GM23338 (cell line): ENCODE results near the gene REG4. TPM values are rescaled to one million over a fixed set of nuclear protein-coding genes. Genes with fewer than 3 reads are reported as not detected.

Experiments
- ATAC-seq: fragments of 200-7000 bp; cut with Tn5 transposase; 3 replicates; pipeline ENCODE4 v1.9.1; 2020
- DNase-seq: peaks from one replicate; pipeline ENCODE4 v3.0.0-alpha.2; 2015; ENCODE audit warnings: low spot score
- H2AFZ ChIP-seq: fragments of 200-600 bp; sonication (generic); 2 replicates; pipeline ENCODE4 v1.8.0; 2016; ENCODE audit warnings: antibody characterized with exemption, mild to moderate bottlenecking, moderate library complexity
- H3F3A ChIP-seq: fragments of 200-600 bp; sonication (generic); replicated peaks from 2 replicates; pipeline ENCODE4 v1.8.0; 2017; ENCODE audit warnings: antibody characterized with exemption, mixed run types, low read depth
- H3K27ac ChIP-seq: fragments of 200-600 bp; sonication (generic); 2 replicates; pipeline ENCODE4 v1.6.1; 2016; ENCODE audit warnings: low read depth
- H3K27me3 ChIP-seq: fragments of 200-600 bp; sonication (generic); 2 replicates; pipeline ENCODE4 v1.8.0; 2016; ENCODE audit warnings: mild to moderate bottlenecking, mixed run types, moderate library complexity; ENCODE audit not compliant: insufficient read depth
- H3K36me3 ChIP-seq: fragments of 200-600 bp; sonication (generic); 2 replicates; pipeline ENCODE4 v1.8.0; 2016; ENCODE audit warnings: mild to moderate bottlenecking; ENCODE audit not compliant: insufficient read depth
- H3K4me1 ChIP-seq: fragments of 200-600 bp; sonication (generic); 2 replicates; pipeline ENCODE4 v1.8.0; 2016; ENCODE audit warnings: mild to moderate bottlenecking, moderate library complexity; ENCODE audit not compliant: insufficient read depth
- H3K4me2 ChIP-seq: fragments of 200-600 bp; sonication (generic); 2 replicates; pipeline ENCODE4 v1.7.1; 2017; ENCODE audit warnings: mixed run types
- H3K4me3 ChIP-seq: fragments of 200-600 bp; sonication (generic); 2 replicates; pipeline ENCODE4 v1.6.1; 2016; ENCODE audit warnings: mixed run types
- H3K79me2 ChIP-seq: fragments of 200-600 bp; sonication (generic); replicated peaks from 2 replicates; pipeline ENCODE4 v1.8.0; 2017; ENCODE audit warnings: mild to moderate bottlenecking; ENCODE audit not compliant: insufficient read depth
- H3K9me2 ChIP-seq: fragments of 200-600 bp; sonication (generic); 2 replicates; pipeline ENCODE4 v1.8.0; 2017; ENCODE audit not compliant: insufficient read depth
- H4K20me1 ChIP-seq: fragments of 200-600 bp; sonication (generic); replicated peaks from 2 replicates; pipeline ENCODE4 v1.8.0; 2017; ENCODE audit warnings: mild to moderate bottlenecking; ENCODE audit not compliant: insufficient read depth
- H3K27ac Mint-ChIP-seq: 2 replicates; pipeline ENCODE4 v1.8.0; 2020; ENCODE audit warnings: inconsistent platforms, mild to moderate bottlenecking, moderate library complexity, mixed read lengths
- H3K27me3 Mint-ChIP-seq: 3 replicates; pipeline ENCODE4 v1.8.0; 2022; ENCODE audit warnings: low read depth, mild to moderate bottlenecking, moderate library complexity, mixed read lengths, inconsistent platforms; ENCODE audit not compliant: insufficient read depth, poor library complexity
- H3K36me3 Mint-ChIP-seq: 3 replicates; pipeline ENCODE4 v1.8.0; 2021; ENCODE audit warnings: low read depth, mild to moderate bottlenecking, inconsistent platforms, moderate library complexity, mixed read lengths
- H3K4me1 Mint-ChIP-seq: 3 replicates; pipeline ENCODE4 v1.8.0; 2020; ENCODE audit warnings: mild to moderate bottlenecking, inconsistent platforms, mixed read lengths
- H3K4me3 Mint-ChIP-seq: 3 replicates; pipeline ENCODE4 v1.8.0; 2021; ENCODE audit warnings: moderate library complexity, mild to moderate bottlenecking, inconsistent platforms, mixed read lengths
- H3K9me3 Mint-ChIP-seq: 3 replicates; pipeline ENCODE4 v1.8.0; 2020; ENCODE audit warnings: moderate library complexity, mild to moderate bottlenecking, inconsistent platforms, mixed read lengths
- CREB1 ChIP-seq: fragments of 250-450 bp; sonication (Bioruptor Pico); IDR thresholded peaks from 2 replicates; pipeline ENCODE4 v1.5.0; 2020; ENCODE audit warnings: low read depth, mild to moderate bottlenecking, moderate library complexity
- CTCF ChIP-seq, 2 experiments: fragments of 200-600 bp in 1 of 2; sonication (generic) in 1 of 2; conservative IDR thresholded peaks; 2 replicates each; pipeline versions ENCODE4 v1.5.1 to v1.6.1; 2016 to 2017; ENCODE audit warnings: antibody characterized with exemption in 2 of 2, low read depth in 2 of 2, mild to moderate bottlenecking in 2 of 2, moderate library complexity in 1 of 2
- EZH2phosphoT487 ChIP-seq: fragments of 200-600 bp; sonication (generic); IDR thresholded peaks from one replicate; pipeline ENCODE4 v1.8.1; 2018; ENCODE audit warnings: antibody characterized with exemption; ENCODE audit not compliant: unreplicated experiment
- NANOG ChIP-seq: IDR thresholded peaks from 2 replicates; pipeline ENCODE4 v1.6.1; 2016; ENCODE audit warnings: antibody characterized with exemption, borderline replicate concordance
- REST ChIP-seq: IDR thresholded peaks from one replicate; pipeline ENCODE4 v1.6.1; 2018; ENCODE audit warnings: antibody characterized with exemption; ENCODE audit not compliant: unreplicated experiment
- STAT1 ChIP-seq: IDR thresholded peaks from one replicate; pipeline ENCODE4 v1.6.1; 2016; ENCODE audit warnings: antibody characterized with exemption; ENCODE audit not compliant: unreplicated experiment
- ZNF114 ChIP-seq: fragments of 250-450 bp; sonication (Bioruptor Pico); IDR thresholded peaks from 2 replicates; pipeline ENCODE4 v1.5.0; 2020; ENCODE audit warnings: mild to moderate bottlenecking, moderate library complexity
- polyA plus RNA-seq: library from polyadenylated mRNA; unstranded; fragments of >200 nt; fragmentation: Nextera tagmentation; extraction: Ambion mirVana; gene quantifications from 2 replicates; pipeline ENCODE4 v1.2.1, GENCODE V29; 2016
- total RNA-seq: library from RNA; depleted of rRNA; stranded (reverse); fragments of >200 nt; shearing (Covaris generic); gene quantifications from 2 replicates; pipeline ENCODE4 v1.2.3, GENCODE V29; 2014

Gene REG4
- total and polyA plus RNA-seq, 2 experiments from 2014 or later, result not detected

GRCh38 chr1:119841306-119841705 lies 30.0 kb upstream of the REG4 start (continued):
- TF ChIP-seq REST, result no peak
- TF ChIP-seq EZH2phosphoT487, result no peak
- TF ChIP-seq STAT1, result no peak
- TF ChIP-seq NANOG, result no peak
- no peak for TF ChIP-seq CTCF (conservative IDR thresholded peaks at IDR 0.05; ENCODE audit: low read depth in 2 of 2)

GRCh38 chr1:119840745-119841144 lies 29.5 kb upstream of the REG4 start:
- Histone ChIP-seq H3K27me3 (no peaks in the 10 kb centered on the region), H2AFZ (no peak overlapping the region), H3K9me2 (no peaks in the 10 kb centered on the region; the same call in 1 of the 2 replicates), H4K20me1 (no peaks in the 10 kb centered on the region), H3K4me3 (no peak overlapping the region), H3K79me2 (no peaks in the 10 kb centered on the region), H3K4me2 (no peak overlapping the region), H3F3A (no peaks in the 10 kb centered on the region), H3K27ac (no peak overlapping the region), H3K4me1 (no peaks in the 10 kb centered on the region), H3K36me3 (no peaks in the 10 kb centered on the region)
- no peaks in the 10 kb centered on the region for H3K9me3 Mint-ChIP-seq
- no peak overlapping the region for H3K4me3 Mint-ChIP-seq
- DNase-seq, result no peak
- H3K27ac Mint-ChIP-seq, result no peak overlapping the region
- ATAC-seq, result no peak
- no peak for TF ChIP-seq CREB1
- TF ChIP-seq REST, result no peak
- TF ChIP-seq ZNF114 (CRISPR knock-in tag), result no peak
- H3K36me3 Mint-ChIP-seq, result no peaks in the 10 kb centered on the region
- H3K27me3 Mint-ChIP-seq, result no peaks in the 10 kb centered on the region
- peaks cover 9% of the 10 kb centered on the region for H3K4me1 Mint-ChIP-seq
